H1 (cell line): ENCODE measurements around the gene LAG3. TPM values are rescaled to one million over a fixed set of nuclear protein-coding genes. Genes with fewer than 3 reads are reported as not detected.
A peak's percentile ranks its signal among the peaks of the same experiment; 100 is the strongest.

ENCODE experiments used
- CTCF ChIA-PET: fragments of 300-600 bp; sonication (Branson Sonifier 250); formaldehyde crosslinking; loops from one replicate; lab custom pipeline; 2021; ENCODE audit not compliant: partially characterized antibody; lab: Charles Lee
- POLR2A ChIA-PET: fragments of 300-600 bp; sonication (Branson Sonifier 250); formaldehyde crosslinking; loops from one replicate; lab custom pipeline; 2021; ENCODE audit warnings: inconsistent platforms; ENCODE audit not compliant: partially characterized antibody; lab: Charles Lee
- DNase-seq, 2 experiments: peaks; one replicate each; pipeline versions ENCODE4 v3.0.0 to v3.0.0-alpha.2; 2010 to 2022; ENCODE audit warnings: low spot score in 2 of 2, low read depth in 1 of 2, mixed read lengths in 1 of 2
- FAIRE-seq: peaks from 2 replicates; lab custom pipeline; 2011; peaks lifted over from hg19 to GRCh38; lab: Jason Lieb, UNC
- H2AFZ ChIP-seq: 2 replicates; pipeline ENCODE4 v1.8.1; 2012; ENCODE audit warnings: low read length, inconsistent platforms
- H2AK5ac ChIP-seq: 2 replicates; pipeline ENCODE4 v1.6.1; 2013; ENCODE audit warnings: low read depth, low read length
- H2BK120ac ChIP-seq: replicated peaks from 2 replicates; pipeline ENCODE3; 2013; ENCODE audit warnings: low read depth, low read length, inconsistent platforms
- H2BK12ac ChIP-seq: 2 replicates; pipeline ENCODE4 v1.6.1; 2013; ENCODE audit warnings: low read depth, low read length
- H2BK15ac ChIP-seq: 2 replicates; pipeline ENCODE4 v1.6.1; 2013; ENCODE audit warnings: low read length
- H2BK20ac ChIP-seq: 2 replicates; pipeline ENCODE4 v1.6.1; 2013; ENCODE audit warnings: low read length
- H2BK5ac ChIP-seq: 2 replicates; pipeline ENCODE4 v1.6.1; 2013; ENCODE audit warnings: low read depth, low read length
- H3K14ac ChIP-seq: 2 replicates; pipeline ENCODE4 v1.6.1; 2013; ENCODE audit warnings: inconsistent platforms; ENCODE audit not compliant: insufficient read length
- H3K18ac ChIP-seq: 2 replicates; pipeline ENCODE4 v1.6.1; 2013; ENCODE audit warnings: low read length; ENCODE audit errors: extremely low read depth
- H3K23ac ChIP-seq: 2 replicates; pipeline ENCODE4 v1.6.1; 2013; ENCODE audit warnings: inconsistent platforms; ENCODE audit not compliant: insufficient read length
- H3K23me2 ChIP-seq: 2 replicates; pipeline ENCODE4 v1.6.1; 2013; ENCODE audit warnings: low read depth, low read length
- H3K27ac ChIP-seq: 2 replicates; pipeline ENCODE4 v1.6.1; 2011; ENCODE audit warnings: low read depth, low read length, inconsistent platforms
- H3K27me3 ChIP-seq, 4 experiments: replicated peaks in 1 of 4; 1 replicate in 1 of 4; 2 replicates in 3 of 4; pipeline versions ENCODE4 v1.6.1 to v1.8.1; 2011 to 2013; ENCODE audit warnings: low read length in 3 of 4, mild to moderate bottlenecking in 3 of 4, inconsistent platforms in 2 of 4, mixed read lengths in 2 of 4, moderate library complexity in 1 of 4; ENCODE audit not compliant: control insufficient read depth in 3 of 4, insufficient read depth in 3 of 4; ENCODE audit errors: extremely low read depth in 1 of 4
- H3K36me3 ChIP-seq, 4 experiments: 2 replicates each; pipeline versions ENCODE4 v1.6.1 to v1.8.1; 2011 to 2013; ENCODE audit warnings: mild to moderate bottlenecking in 4 of 4, low read length in 3 of 4, moderate library complexity in 2 of 4, control low read depth in 1 of 4, inconsistent platforms in 1 of 4; ENCODE audit not compliant: insufficient read depth in 4 of 4, control insufficient read depth in 2 of 4
- H3K4ac ChIP-seq: replicated peaks from 2 replicates; pipeline ENCODE3; 2013; ENCODE audit warnings: low read length, low read depth, mixed read lengths, inconsistent platforms; ENCODE audit not compliant: insufficient read length
- H3K4me1 ChIP-seq, 4 experiments: replicated peaks in 1 of 4; 1 replicate in 1 of 4; 2 replicates in 3 of 4; pipeline versions ENCODE4 v1.6.1 to v1.8.1; 2011 to 2013; ENCODE audit warnings: low read length in 3 of 4, inconsistent platforms in 2 of 4, mixed read lengths in 1 of 4; ENCODE audit not compliant: insufficient read depth in 4 of 4, control insufficient read depth in 3 of 4
- H3K4me2 ChIP-seq, 2 experiments: 2 replicates each; pipeline versions ENCODE4 v1.6.1 to v1.8.1; 2011 to 2013; ENCODE audit warnings: low read depth in 2 of 2, low read length in 2 of 2, control low read depth in 1 of 2, inconsistent platforms in 1 of 2, mild to moderate bottlenecking in 1 of 2; ENCODE audit not compliant: insufficient read depth in 1 of 2
- H3K4me3 ChIP-seq, 4 experiments: fragments of 200-600, 300-600 bp in 1 of 4; sonication (generic), shearing (Covaris generic), sonication (Bioruptor Twin) in 1 of 4; 2 replicates each; pipeline versions ENCODE4 v1.5.1 to v1.8.1; 2011 to 2016; ENCODE audit warnings: low read length in 4 of 4, low read depth in 3 of 4, control low read depth in 2 of 4, inconsistent platforms in 2 of 4, mild to moderate bottlenecking in 2 of 4, mixed read lengths in 1 of 4, moderate library complexity in 1 of 4; ENCODE audit not compliant: insufficient read depth in 2 of 4; ENCODE audit errors: extremely low read depth in 1 of 4
- H3K56ac ChIP-seq: replicated peaks from 2 replicates; pipeline ENCODE3; 2013; ENCODE audit warnings: low read depth, mild to moderate bottlenecking, mixed read lengths, low read length, inconsistent platforms; ENCODE audit not compliant: insufficient read length
- H3K79me1 ChIP-seq: 2 replicates; pipeline ENCODE4 v1.6.1; 2013; ENCODE audit warnings: low read depth, low read length, control low read depth
- H3K79me2 ChIP-seq, 2 experiments: 2 replicates each; pipeline versions ENCODE4 v1.6.1 to v1.8.1; 2012 to 2013; ENCODE audit warnings: low read length in 2 of 2, mild to moderate bottlenecking in 2 of 2, inconsistent platforms in 1 of 2; ENCODE audit not compliant: insufficient read depth in 2 of 2, control insufficient read depth in 1 of 2
- H3K9ac ChIP-seq, 4 experiments: replicated peaks in 1 of 4; 1 replicate in 1 of 4; 2 replicates in 3 of 4; pipeline versions ENCODE4 v1.6.1 to v1.8.1; 2011 to 2013; ENCODE audit warnings: low read depth in 3 of 4, low read length in 3 of 4, control low read depth in 2 of 4, mild to moderate bottlenecking in 2 of 4, moderate library complexity in 2 of 4, inconsistent platforms in 1 of 4; ENCODE audit errors: extremely low read depth in 1 of 4
- H3K9me3 ChIP-seq, 2 experiments: 2 replicates each; pipeline versions ENCODE4 v1.6.1 to v1.8.1; 2012 to 2013; ENCODE audit warnings: mild to moderate bottlenecking in 2 of 2, moderate library complexity in 2 of 2, control low read depth in 1 of 2, inconsistent platforms in 1 of 2, low read depth in 1 of 2, low read length in 1 of 2, mixed read lengths in 1 of 2; ENCODE audit not compliant: insufficient read depth in 2 of 2
- H4K20me1 ChIP-seq, 2 experiments: replicated peaks in 1 of 2; 2 replicates each; pipeline versions ENCODE3 to v1.8.1; 2011 to 2013; ENCODE audit warnings: inconsistent platforms in 2 of 2, low read length in 2 of 2, mild to moderate bottlenecking in 1 of 2; ENCODE audit not compliant: insufficient read depth in 2 of 2, control insufficient read depth in 1 of 2
- H4K5ac ChIP-seq: 2 replicates; pipeline ENCODE4 v1.6.1; 2013; ENCODE audit warnings: low read length, low read depth, mixed read lengths, inconsistent platforms; ENCODE audit not compliant: insufficient read length
- H4K8ac ChIP-seq: 2 replicates; pipeline ENCODE4 v1.8.0; 2013; ENCODE audit warnings: mild to moderate bottlenecking, moderate library complexity, low read length, inconsistent platforms; ENCODE audit not compliant: insufficient read depth; ENCODE audit errors: extremely low read depth
- H4K91ac ChIP-seq: replicated peaks from 2 replicates; pipeline ENCODE3; 2013; ENCODE audit warnings: low read length, mixed read lengths, inconsistent platforms; ENCODE audit not compliant: insufficient read length
- CTCF ChIP-seq, 3 experiments: IDR thresholded peaks; 1 replicate in 2 of 3; 2 replicates in 1 of 3; pipeline versions ENCODE4 v1.5.1 to v1.6.1; 2011; ENCODE audit warnings: low read length in 3 of 3, mild to moderate bottlenecking in 3 of 3, inconsistent platforms in 2 of 3, low read depth in 1 of 3, moderate library complexity in 1 of 3; ENCODE audit not compliant: insufficient read depth in 1 of 3; ENCODE audit errors: control extremely low read depth in 1 of 3
- HDAC2 ChIP-seq, 2 experiments: fragments of 300-600 bp in 1 of 2; sonication (generic) in 1 of 2; IDR thresholded peaks; 2 replicates each; pipeline ENCODE4 v1.6.1; 2011 to 2012; ENCODE audit warnings: low read depth in 2 of 2, low read length in 2 of 2, mild to moderate bottlenecking in 2 of 2, moderate library complexity in 2 of 2, borderline replicate concordance in 1 of 2, inconsistent platforms in 1 of 2
- POU5F1 ChIP-seq: IDR thresholded peaks from 2 replicates; pipeline ENCODE4 v1.6.1; 2011; ENCODE audit warnings: low read depth, mild to moderate bottlenecking, low read length, moderate library complexity
- RFX5 ChIP-seq: IDR thresholded peaks from 2 replicates; pipeline ENCODE4 v1.6.1; 2011; ENCODE audit warnings: low read depth, low read length, improper control_type of control experiment, borderline replicate concordance
- SIX5 ChIP-seq: IDR thresholded peaks from 2 replicates; pipeline ENCODE4 v1.6.1; 2011; ENCODE audit warnings: mild to moderate bottlenecking, low read depth, low read length
- SRF ChIP-seq: IDR thresholded peaks from 2 replicates; pipeline ENCODE4 v1.6.1; 2011; ENCODE audit warnings: mild to moderate bottlenecking, low read depth, low read length, moderate library complexity
- SUZ12 ChIP-seq: fragments of 200-600 bp; sonication (generic); IDR thresholded peaks from 2 replicates; pipeline ENCODE4 v1.6.1; 2012; ENCODE audit warnings: mild to moderate bottlenecking, inconsistent platforms, low read length, moderate library complexity, mixed read lengths
- whole genome bisulfite sequencing, 2 experiments: shearing (Covaris generic) in 1 of 2; methylation state at CpG; one replicate each; pipeline versions ENCODE4 v1.1.6 to v1.1.7; 2013 to 2015; ENCODE audit warnings: low lambda C conversion rate in 2 of 2, mixed read lengths in 2 of 2, inconsistent platforms in 1 of 2, low coverage in 1 of 2, missing lambda C conversion rate in 1 of 2; ENCODE audit not compliant: insufficient replicate concordance in 2 of 2, insufficient coverage in 1 of 2, insufficient read length in 1 of 2; ENCODE audit errors: extremely low coverage in 1 of 2, missing lambda C conversion rate in 1 of 2; 5-methylcytosine and 5-hydroxymethylcytosine counted together
- polyA plus RNA-seq, 7 experiments: library from polyadenylated mRNA; depleted of rRNA in 3 of 7; stranded (reverse) in 5 of 7; unstranded in 2 of 7; fragments of >200 nt in 5 of 7; fragments of 200-250 nt in 2 of 7; gene quantifications; 1 replicate in 5 of 7; 2 replicates in 1 of 7; 4 replicates in 1 of 7; pipeline versions ENCODE4 v1.2.1 to v1.2.3, GENCODE V29; 2011 to 2013; ENCODE audit warnings: missing spikeins in 2 of 7, mixed read lengths in 2 of 7
- total RNA-seq: library from RNA; stranded (reverse); fragmentation: NEBNext Ultra II Directional; extraction: Animal tissue kit (Norgen Biotek cat#: 25700); gene quantifications from 2 replicates; pipeline ENCODE4 v1.2.1, GENCODE V29; 2021

The LAG3 gene
- total and polyA plus RNA-seq, 2 of the 8 experiments (the other 6 are each of a cell fraction or from before 2014, with no cell fraction given), result 1.1 to 3.1 TPM

- DNase-seq, result no peak
- no peaks in the 10 kb centered on the region; a peak in 1 of 8 replicates for H3K36me3 ChIP-seq
- peak overlapping the region; percentile 98 for H2AK5ac ChIP-seq
- H3K14ac ChIP-seq, result no peak overlapping the region
- peak overlapping the region; percentile 94; a peak in 1 of 4 replicates for H3K4me2 ChIP-seq
- no peak overlapping the region for H3K56ac ChIP-seq
- peaks cover 4 to 51% (median 30%) of the 10 kb centered on the region in 4 experiments for H3K4me1 ChIP-seq
- no peak overlapping the region for H2BK120ac ChIP-seq
- H3K27ac ChIP-seq, result no peak overlapping the region
- H3K79me2 ChIP-seq, result no peaks in the 10 kb centered on the region
- peaks cover 0 to 2% of the 10 kb centered on the region in 2 experiments; a peak in 1 of 4 replicates for H3K9me3 ChIP-seq
- H3K18ac ChIP-seq, result 0 out of 2 replicates have a peak overlapping the region, but pooled peaks have one; percentile 51
- H2BK12ac ChIP-seq, result peak overlapping the region; percentile 50; the same call in 1 of the 2 replicates
- peaks cover 0 to 10% of the 10 kb centered on the region in 2 experiments for H4K20me1 ChIP-seq
- peak overlapping the region; percentile 30; the same call in 1 of the 2 replicates for H2BK5ac ChIP-seq
- 59% methylated on average over 5 of the region's 5 CpGs; no CpG with 5 or more reads in 1 of the 2 experiments for WGBS, 2 experiments
- H3K23me2 ChIP-seq, result peaks cover 26% of the 10 kb centered on the region
- no peak overlapping the region for H4K5ac ChIP-seq
- TF ChIP-seq SUZ12 (no peak), RFX5 (no peak), CTCF (IDR thresholded peaks at IDR 0.05; ENCODE audit: control extremely low read depth in 1 of 3, insufficient read depth in 1 of 3, low read depth in 1 of 3, low read length in 3 of 3) (no peak), SRF (no peak), HDAC2 (IDR thresholded peaks at IDR 0.05; ENCODE audit: borderline replicate concordance in 1 of 2, low read depth in 2 of 2, low read length in 2 of 2) (no peak), SIX5 (no peak), POU5F1 (no peak)
- no peak overlapping the region for H3K9ac ChIP-seq
- H3K4ac ChIP-seq, result no peak overlapping the region
- POLR2A ChIA-PET, result interaction anchor here (0.6 to 27.1 kb wide), 15 partner anchors 8 to 123 kb away, joined by 3 to 388 read pairs (median 4); partner anchors contain the start of genes C12orf57, CDCA3, GNB3 and MLF2
- H4K8ac ChIP-seq, result no peak overlapping the region
- peak overlapping the region; percentile 96; the same call in 1 of the 2 replicates for H2BK15ac ChIP-seq
- CTCF ChIA-PET, result interaction anchor here (0.5 to 23.7 kb wide), 6 partner anchors 16 to 373 kb away, joined by 3 to 532 read pairs (median 12); partner anchors contain the start of genes CD4, LAG3, MLF2 and PTMS
- H3K27me3 ChIP-seq, result peaks cover 0 to 12% (median 9%) of the 10 kb centered on the region in 4 experiments; a peak in 6 of 7 replicates
- H3K23ac ChIP-seq, result no peak overlapping the region
- peak overlapping the region; percentile 39 for H4K91ac ChIP-seq
- H2AFZ ChIP-seq, result no peak overlapping the region
- peak overlapping the region; percentile 69; the same call in 1 of the 2 replicates for H2BK20ac ChIP-seq
- no peak for FAIRE-seq
- no peak overlapping the region for H3K4me3 ChIP-seq
- H3K79me1 ChIP-seq, result no peaks in the 10 kb centered on the region; the same call in 1 of the 2 replicates
Observed at GRCh38 chr12:6820166-6820565, 47.8 kb downstream of the LAG3 start.
